Daoy (cell line): ENCODE data around the gene GINM1. TPM values are rescaled to one million over a fixed set of nuclear protein-coding genes. Genes with fewer than 3 reads are reported as not detected.

Experiments
- DNase-seq: peaks from one replicate; pipeline ENCODE4 v3.0.0-alpha.2; 2015; ENCODE audit warnings: low read depth
- total RNA-seq: library from RNA; depleted of rRNA; stranded (reverse); fragments of >200 nt; shearing (Covaris generic); gene quantifications from 2 replicates; pipeline ENCODE4 v1.2.3, GENCODE V29; 2014; rRNA removed

Gene GINM1
- total RNA-seq, 1 experiment from 2014 or later, result 42.1 TPM

DNA sequence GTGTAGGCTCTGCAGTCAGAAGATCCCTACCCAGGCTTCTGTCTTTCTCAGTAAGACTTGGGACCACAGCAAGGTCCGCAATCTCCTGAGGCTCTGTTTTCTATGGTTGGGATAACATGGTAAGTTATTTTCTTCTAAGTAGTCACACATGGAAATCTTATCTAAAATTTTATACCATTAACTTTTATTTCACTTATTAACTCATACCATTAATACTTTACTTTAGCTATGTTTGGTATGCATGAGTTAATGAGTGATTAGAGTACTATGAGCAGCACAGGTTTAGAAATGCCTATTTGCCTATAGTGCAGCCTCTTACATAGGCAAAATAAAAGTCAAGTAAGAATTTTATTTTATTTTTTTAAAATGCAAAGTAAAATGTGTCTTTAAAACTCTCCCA, 27.2 kb downstream of the GINM1 start:
- DNase-seq, result no peak

DNA sequence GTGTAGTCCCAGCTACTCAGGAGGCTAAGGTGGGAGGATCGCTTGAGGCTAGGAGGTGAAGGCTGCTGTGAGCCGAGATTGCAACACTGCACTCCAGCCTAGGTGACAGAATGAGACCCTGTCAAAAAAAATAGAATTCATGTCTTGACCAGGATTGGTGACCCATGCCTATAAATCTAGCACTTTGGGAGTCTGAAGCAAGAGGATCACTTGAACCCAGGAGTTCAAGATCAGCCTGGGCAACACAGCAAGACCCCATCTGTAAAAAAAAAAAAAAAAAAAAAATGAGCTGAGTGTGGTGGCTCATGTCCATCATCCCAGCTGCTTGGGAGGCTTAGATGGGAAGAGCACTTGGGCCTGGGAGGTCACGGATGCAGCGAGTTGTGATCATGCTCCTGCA, 34.3 kb downstream of the GINM1 start:
- DNase-seq, result no peak

DNA sequence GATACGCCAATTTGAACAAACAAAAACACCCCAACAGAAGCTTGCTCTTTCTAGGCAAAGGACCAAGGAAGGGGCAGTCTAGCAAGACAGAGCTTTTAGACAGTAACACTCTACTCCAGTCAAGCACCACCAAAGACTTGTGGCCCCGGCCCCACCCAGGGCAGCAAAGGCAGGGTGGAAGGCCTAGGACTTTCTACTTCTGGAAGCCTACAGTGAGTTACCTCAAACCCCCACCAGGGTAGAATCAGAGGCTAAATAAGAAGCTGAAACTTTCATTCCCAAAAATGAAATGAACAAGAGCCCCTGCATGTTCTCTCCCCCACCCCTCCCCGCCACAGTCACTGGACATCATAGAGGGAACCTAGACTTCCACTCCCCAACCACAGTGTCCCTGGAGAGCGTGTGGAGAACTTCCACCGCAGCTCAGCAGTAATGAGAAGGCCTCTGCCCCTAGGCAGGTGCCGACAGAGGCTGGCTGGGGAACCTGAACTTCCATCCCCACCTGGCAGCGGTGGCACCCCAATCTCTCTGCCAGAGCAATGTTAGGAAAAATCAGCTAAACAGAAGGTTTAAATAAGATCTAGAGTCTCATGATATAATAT, 42.3 kb downstream of the GINM1 start:
- no peak for DNase-seq

- no peak for DNase-seq
Measured at GRCh38 chr6:149614337-149614736, 48.2 kb downstream of the GINM1 start.

DNA sequence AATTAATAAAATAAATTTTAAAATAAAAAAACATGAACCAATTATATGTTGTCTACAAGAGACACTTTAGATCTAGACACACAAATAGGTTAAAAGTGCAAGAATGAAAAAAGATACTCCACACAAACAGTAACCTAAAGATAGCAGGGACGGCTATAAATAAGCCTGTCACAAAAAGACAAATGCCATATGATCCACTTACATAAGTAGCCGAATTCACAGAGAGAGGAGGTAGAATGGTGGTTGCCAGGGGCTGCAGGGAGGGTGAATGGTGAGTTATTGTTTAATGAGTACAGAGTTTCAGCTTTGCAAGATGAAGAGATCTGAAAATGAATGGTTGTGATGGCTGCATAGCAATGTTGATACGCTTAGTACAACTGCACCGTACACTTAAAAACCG, 49.6 kb downstream of the GINM1 start:
- no peak for DNase-seq

GRCh38 chr6:149627672-149628071, 61.5 kb downstream of the GINM1 start:
- no peak for DNase-seq

GRCh38 chr6:149628875-149629510, 62.8 kb downstream of the GINM1 start:
- DNase-seq, result no peak

- DNase-seq, result no peak
Measured at GRCh38 chr6:149634315-149634714, 68.1 kb downstream of the GINM1 start.

DNA sequence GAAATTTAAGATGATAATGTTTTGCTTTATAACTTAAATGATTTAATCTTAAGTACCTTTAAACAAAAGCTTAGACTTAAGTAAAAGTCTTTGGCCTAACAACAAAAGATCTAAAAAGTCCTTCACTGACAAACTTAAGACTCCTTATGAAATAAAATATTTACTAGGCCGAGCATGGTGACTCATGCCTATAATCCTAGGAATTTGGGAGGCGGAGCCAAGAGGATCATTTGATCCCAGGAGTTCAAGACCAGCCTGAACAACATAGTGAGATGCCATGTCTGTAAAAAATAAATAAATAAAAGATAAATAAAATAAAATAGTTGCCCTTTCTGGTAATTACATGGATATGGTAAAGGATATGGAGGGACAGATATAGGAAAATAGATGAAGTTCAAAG, 69.9 kb downstream of the GINM1 start:
- peak; percentile 47 for DNase-seq

Other genes with a start within 250 kb of the GINM1 start
- gene TAB2, start 248.7 kb upstream of the GINM1 start, total RNA-seq, result 29.2 and 31.5 TPM in 2 replicates
- gene SUMO4, start 166.1 kb upstream of the GINM1 start, total RNA-seq, result 0.11 TPM in 1 of 2 replicates, not detected in the other
- 0.17 and 0.30 TPM in 2 replicates for gene ZC3H12D, start 81.4 kb upstream of the GINM1 start, total RNA-seq
- gene PPIL4, start 20.3 kb upstream of the GINM1 start, total RNA-seq, result 53.7 and 58.4 TPM in 2 replicates
- 54.2 and 69.4 TPM in 2 replicates for gene KATNA1, start 82.3 kb downstream of the GINM1 start, total RNA-seq
- gene LATS1, start 151.7 kb downstream of the GINM1 start, total RNA-seq, result 15.0 and 19.5 TPM in 2 replicates
- gene NUP43, start 180.2 kb downstream of the GINM1 start, total RNA-seq, result 95.7 and 104 TPM in 2 replicates
- 229 and 275 TPM in 2 replicates for gene PCMT1, start 183.4 kb downstream of the GINM1 start, total RNA-seq